Thyroid gland (tissue), 4 donors: ENCODE data around the gene ATP8A1. TPM values are rescaled to one million over a fixed set of nuclear protein-coding genes. Genes with fewer than 3 reads are reported as not detected.

Source experiments
- DNase-seq, 2 donors: peaks; one replicate each; pipeline ENCODE4 v3.0.0-alpha.2; 2019
- H3K27ac ChIP-seq, 3 donors: fragments of 200-600 bp; sonication (generic); 1 replicate in 2 of 3; 2 replicates in 1 of 3; pipeline ENCODE4 v1.5.1; 2016 to 2019; ENCODE audit warnings: mild to moderate bottlenecking in 1 of 3, moderate library complexity in 1 of 3
- H3K27me3 ChIP-seq: fragments of 200-600 bp; sonication (generic); one replicate; pipeline ENCODE4 v1.5.1; 2019
- H3K36me3 ChIP-seq, 2 donors: fragments of 200-600 bp; sonication (generic); one replicate each; pipeline ENCODE4 v1.5.1; 2016 to 2019
- H3K4me1 ChIP-seq, 2 donors: fragments of 200-600 bp; sonication (generic); one replicate each; pipeline ENCODE4 v1.5.1; 2017 to 2019
- H3K4me3 ChIP-seq, 3 donors: fragments of 200-600 bp; sonication (generic); replicated peaks in 1 of 3; 1 replicate in 2 of 3; 2 replicates in 1 of 3; pipeline ENCODE4 v1.5.1; 2016; ENCODE audit warnings: mild to moderate bottlenecking in 1 of 3
- H3K9me3 ChIP-seq: fragments of 200-600 bp; sonication (generic); one replicate; pipeline ENCODE4 v1.5.1; 2017
- POLR2A ChIP-seq, 2 donors: fragments of 450-650 bp; IDR thresholded peaks; one replicate each; pipeline ENCODE4 v1.6.1; 2017; ENCODE audit warnings: antibody characterized with exemption in 2 of 2, mild to moderate bottlenecking in 2 of 2, moderate library complexity in 1 of 2
- WGBS, 2 donors: methylation state at CpG; one replicate each; pipeline ENCODE4 v1.1.5; 2017; 5-methylcytosine and 5-hydroxymethylcytosine counted together
- intact Hi-C: fragments of 100-400 bp; cut with DNase I; formaldehyde crosslinking; loops from one replicate; pipeline ENCODE4 v1.15.1; 2023
- total RNA-seq, 4 donors: library from RNA; depleted of rRNA; stranded (reverse); fragments of >200 nt; gene quantifications; one replicate each; pipeline ENCODE4 v1.2.3, GENCODE V29; 2016
- TF ChIP-seq, protein P1 (sequence below), 6 experiments: fragments of 200-600 bp in 3 of 6; fragments of 450-650 bp in 3 of 6; sonication (generic) in 3 of 6; IDR thresholded peaks; one replicate each; pipeline ENCODE4 v1.5.1; 2016 to 2019; ENCODE audit warnings: antibody characterized with exemption in 6 of 6, mild to moderate bottlenecking in 2 of 6, inconsistent platforms in 1 of 6, moderate library complexity in 1 of 6

The ATP8A1 gene
- total RNA-seq, 4 donors from 2014 or later = 191 to 274 (median 245) TPM

DNA sequence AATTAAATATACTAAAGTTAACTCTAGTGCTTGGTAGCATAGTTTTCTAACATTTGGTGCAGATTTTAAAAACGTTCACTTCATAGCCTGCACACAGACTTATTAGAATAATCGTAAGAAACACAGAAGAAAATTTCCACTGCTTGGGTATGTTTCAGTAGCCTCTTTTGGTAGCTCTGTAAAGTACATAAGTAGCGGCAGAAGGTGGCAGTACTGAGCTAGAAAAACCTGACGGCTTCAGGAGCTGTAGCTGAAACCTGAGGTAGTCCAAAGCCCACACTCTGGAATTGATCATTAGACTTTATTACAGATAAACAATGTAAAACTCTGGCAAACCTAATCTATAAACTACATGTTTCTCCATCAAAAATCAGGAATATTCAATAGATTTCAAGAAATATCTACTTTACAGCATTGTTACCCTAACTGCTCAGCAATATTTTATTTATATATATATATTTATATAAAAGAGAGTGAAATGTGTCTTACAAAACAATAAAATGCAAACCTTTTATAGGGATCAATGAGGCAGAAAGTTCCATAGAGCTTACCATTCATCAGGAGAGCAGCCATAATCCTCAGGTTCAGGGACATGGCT lies 88.2 kb downstream of the ATP8A1 start:
- WGBS, 2 donors = 4 to 5% methylated on average over 4 of the region's 4 CpGs
- peak; percentile 73 to 79 for DNase-seq
- no peak for TF ChIP-seq POLR2A (IDR thresholded peaks at IDR 0.05)
- TF ChIP-seq, protein P1, sequence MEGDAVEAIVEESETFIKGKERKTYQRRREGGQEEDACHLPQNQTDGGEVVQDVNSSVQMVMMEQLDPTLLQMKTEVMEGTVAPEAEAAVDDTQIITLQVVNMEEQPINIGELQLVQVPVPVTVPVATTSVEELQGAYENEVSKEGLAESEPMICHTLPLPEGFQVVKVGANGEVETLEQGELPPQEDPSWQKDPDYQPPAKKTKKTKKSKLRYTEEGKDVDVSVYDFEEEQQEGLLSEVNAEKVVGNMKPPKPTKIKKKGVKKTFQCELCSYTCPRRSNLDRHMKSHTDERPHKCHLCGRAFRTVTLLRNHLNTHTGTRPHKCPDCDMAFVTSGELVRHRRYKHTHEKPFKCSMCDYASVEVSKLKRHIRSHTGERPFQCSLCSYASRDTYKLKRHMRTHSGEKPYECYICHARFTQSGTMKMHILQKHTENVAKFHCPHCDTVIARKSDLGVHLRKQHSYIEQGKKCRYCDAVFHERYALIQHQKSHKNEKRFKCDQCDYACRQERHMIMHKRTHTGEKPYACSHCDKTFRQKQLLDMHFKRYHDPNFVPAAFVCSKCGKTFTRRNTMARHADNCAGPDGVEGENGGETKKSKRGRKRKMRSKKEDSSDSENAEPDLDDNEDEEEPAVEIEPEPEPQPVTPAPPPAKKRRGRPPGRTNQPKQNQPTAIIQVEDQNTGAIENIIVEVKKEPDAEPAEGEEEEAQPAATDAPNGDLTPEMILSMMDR (IDR thresholded peaks at IDR 0.05) = peak; percentile 32 to 85 (median 72)

DNA sequence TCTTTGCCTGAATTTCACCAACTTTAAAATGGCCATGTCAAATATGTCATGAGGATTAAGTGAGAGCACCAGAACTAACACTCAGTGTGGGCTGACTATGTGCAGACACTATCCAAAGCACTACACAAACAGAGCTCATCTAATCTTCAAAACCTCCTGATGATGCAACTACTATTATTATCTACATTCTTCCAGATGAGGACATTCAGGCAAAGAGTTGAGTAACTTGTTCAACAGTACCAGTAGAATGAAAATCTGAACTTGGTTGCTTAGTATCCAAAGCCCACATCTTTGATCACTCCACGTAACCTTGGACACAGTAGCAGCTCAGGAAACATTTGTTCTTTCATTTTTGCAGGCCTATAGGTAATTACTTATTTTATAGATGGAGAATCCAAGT lies 90.1 kb downstream of the ATP8A1 start:
- WGBS, 2 donors = 94% methylated on average over 1 of the region's 1 CpG
- intact Hi-C loops = loop anchor here (5.0 to 10.0 kb wide), 2 partner anchors 188 to 300 kb away; no protein-coding TSS in a partner anchor
- TF ChIP-seq POLR2A (IDR thresholded peaks at IDR 0.05) = no peak
- TF ChIP-seq, protein P1 (IDR thresholded peaks at IDR 0.05) = no peak

More for the DNA sequence above, 88.2 kb downstream of the ATP8A1 start:
- Histone ChIP-seq H3K9me3 (no peaks in the 10 kb centered on the region), H3K36me3 (no peaks in the 10 kb centered on the region), H3K4me1 (peaks cover 14 to 22% of the 10 kb centered on the region in 2 donors), H3K4me3 (no peak overlapping the region), H3K27me3 (no peaks in the 10 kb centered on the region), H3K27ac (peak overlapping the region in 1 of 3 donors; percentile 11)
- intact Hi-C loops = loop anchor here (5.0 to 10.0 kb wide), 2 partner anchors 186 to 299 kb away; no protein-coding TSS in a partner anchor

DNA sequence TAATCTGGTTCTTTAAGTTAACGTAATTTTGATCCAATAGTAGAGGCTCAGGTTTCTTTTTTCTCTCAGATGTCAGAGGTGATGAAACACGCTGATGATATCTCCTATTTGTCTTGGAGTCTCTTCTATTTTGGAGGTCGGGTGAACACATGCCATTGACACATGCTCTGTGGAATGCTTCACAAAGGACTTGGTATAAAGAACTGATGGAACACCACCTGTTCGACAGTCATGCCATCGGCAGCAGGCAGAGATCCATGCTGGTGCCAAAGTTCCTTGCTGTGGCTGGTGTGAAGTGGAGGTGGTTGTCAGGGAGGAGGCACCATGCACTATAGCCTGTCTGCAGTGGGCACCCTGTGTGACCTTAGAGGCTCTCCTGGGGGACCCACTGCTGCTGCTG lies 94.9 kb downstream of the ATP8A1 start:
- Histone ChIP-seq H3K4me1 (peaks cover 0 to 13% of the 10 kb centered on the region in 2 donors), H3K9me3 (no peaks in the 10 kb centered on the region), H3K27ac (peak overlapping the region in 1 of 3 donors; percentile 53), H3K4me3 (no peak overlapping the region), H3K36me3 (peaks cover 0 to 9% of the 10 kb centered on the region in 2 donors), H3K27me3 (no peaks in the 10 kb centered on the region)
- no peak for TF ChIP-seq POLR2A (IDR thresholded peaks at IDR 0.05)
- TF ChIP-seq, protein P1 (IDR thresholded peaks at IDR 0.05) = no peak
- WGBS, 2 donors = 89 to 93% methylated on average over 5 of the region's 5 CpGs
- no peak for DNase-seq
- intact Hi-C loops = loop anchor here (10.0 kb wide), 1 partner anchor 193 kb away; no protein-coding TSS in a partner anchor

More for the DNA sequence above, 90.1 kb downstream of the ATP8A1 start:
- H3K36me3 ChIP-seq = peaks cover 0 to 9% of the 10 kb centered on the region in 2 donors
- no peak for DNase-seq
- no peak overlapping the region for H3K27ac ChIP-seq
- H3K4me1 ChIP-seq = peaks cover 14 to 22% of the 10 kb centered on the region in 2 donors
- no peaks in the 10 kb centered on the region for H3K27me3 ChIP-seq
- H3K9me3 ChIP-seq = no peaks in the 10 kb centered on the region
- no peak overlapping the region for H3K4me3 ChIP-seq

DNA sequence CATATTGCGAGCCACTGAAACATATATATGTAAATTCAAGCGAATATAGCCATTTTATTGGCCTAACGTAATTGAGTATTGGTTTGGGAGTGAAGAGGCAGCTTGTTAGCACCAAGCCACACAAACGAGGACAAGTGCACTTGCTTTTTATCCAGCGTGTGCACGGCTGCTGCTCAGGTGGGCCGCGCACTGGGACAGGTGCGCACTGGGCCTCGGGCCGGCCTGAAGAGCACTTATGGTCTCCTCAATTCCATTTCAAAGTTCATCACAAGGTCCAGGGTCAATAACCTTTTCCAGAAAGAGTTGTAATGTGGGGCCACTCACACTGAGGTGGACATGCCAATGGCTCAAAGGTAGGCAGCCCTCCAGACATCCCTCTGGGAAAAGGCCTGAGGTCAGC lies 95.9 kb downstream of the ATP8A1 start:
- peaks cover 0 to 9% of the 10 kb centered on the region in 2 donors for H3K36me3 ChIP-seq
- H3K9me3 ChIP-seq = no peaks in the 10 kb centered on the region
- H3K4me3 ChIP-seq = no peak overlapping the region
- DNase-seq = no peak
- H3K4me1 ChIP-seq = peaks cover 0 to 13% of the 10 kb centered on the region in 2 donors
- H3K27me3 ChIP-seq = no peaks in the 10 kb centered on the region
- H3K27ac ChIP-seq = peak overlapping the region in 1 of 3 donors; percentile 53
- intact Hi-C loops = loop anchor here (10.0 kb wide), 1 partner anchor 194 kb away; no protein-coding TSS in a partner anchor
- 86 to 91% methylated on average over 11 of the region's 11 CpGs for WGBS, 2 donors
- TF ChIP-seq, protein P1 (IDR thresholded peaks at IDR 0.05) = no peak

DNA sequence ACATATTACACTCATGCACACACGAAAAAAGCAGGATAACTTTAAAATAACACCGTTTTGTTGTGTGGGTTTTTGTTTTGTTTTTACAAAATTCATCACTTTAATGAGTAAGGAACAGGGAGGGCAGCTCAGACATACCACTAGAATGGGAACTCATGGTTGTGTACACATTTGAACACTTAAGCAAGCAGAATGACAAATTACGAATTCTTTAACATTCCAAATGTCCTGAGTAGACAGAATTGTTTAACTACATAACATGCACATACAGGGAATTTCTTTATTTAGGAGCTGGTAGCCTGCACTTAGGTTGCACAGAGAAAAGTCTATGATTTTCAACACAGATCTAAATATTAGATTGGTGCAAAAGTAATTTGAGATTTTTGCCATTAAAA lies 96.4 kb downstream of the ATP8A1 start:
- H3K36me3 ChIP-seq = peaks cover 0 to 9% of the 10 kb centered on the region in 2 donors
- no peak overlapping the region for H3K4me3 ChIP-seq
- H3K9me3 ChIP-seq = no peaks in the 10 kb centered on the region
- no peaks in the 10 kb centered on the region for H3K27me3 ChIP-seq
- H3K27ac ChIP-seq = peak overlapping the region in 1 of 3 donors; percentile 53
- H3K4me1 ChIP-seq = peaks cover 0 to 13% of the 10 kb centered on the region in 2 donors
- WGBS, 2 donors = 37 to 45% methylated on average over 3 of the region's 3 CpGs
- intact Hi-C loops = loop anchor here (10.0 kb wide), 1 partner anchor 194 kb away; no protein-coding TSS in a partner anchor
- no peak for DNase-seq
- TF ChIP-seq, protein P1 (IDR thresholded peaks at IDR 0.05) = no peak
- TF ChIP-seq POLR2A (IDR thresholded peaks at IDR 0.05) = no peak
